GM12873 (cell line): ENCODE measurements around the gene DOK6.

Experiments
- CTCF ChIP-seq: IDR thresholded peaks from 2 replicates; pipeline ENCODE4 v1.5.1; 2012; ENCODE audit warnings: low read depth, mild to moderate bottlenecking, moderate library complexity, low read length, control low read depth; ENCODE audit not compliant: insufficient read depth; ENCODE audit errors: missing control alignments

Gene DOK6

GRCh38 chr18:69697069-69697468 is 296.4 kb downstream of the DOK6 start:
- no peak for TF ChIP-seq CTCF

GRCh38 chr18:69697689-69698088 is 297.0 kb downstream of the DOK6 start:
- TF ChIP-seq CTCF: no peak

- no peak for TF ChIP-seq CTCF
These were observed 300.6 kb downstream of the DOK6 start for GRCh38 chr18:69701305-69701704.

GRCh38 chr18:69703461-69703860 is 302.8 kb downstream of the DOK6 start:
- no peak for TF ChIP-seq CTCF

GRCh38 chr18:69705987-69706386 is 305.3 kb downstream of the DOK6 start:
- no peak for TF ChIP-seq CTCF

- no peak for TF ChIP-seq CTCF
These were observed 308.2 kb downstream of the DOK6 start for GRCh38 chr18:69708844-69709243.

GRCh38 chr18:69715191-69715795 is 314.6 kb downstream of the DOK6 start:
- no peak for TF ChIP-seq CTCF
